VCaP (cell line): ENCODE data around the gene AXDND1.
"Not testable (repeated sequence)": the region's sequence is repeated elsewhere in the genome, so short reads cannot be mapped to it uniquely, and the experiment has no call there.

Experiments
- H3K27ac ChIP-seq: fragments of 450-650 bp; 2 replicates; pipeline ENCODE4 v1.5.1; 2017
- TF ChIP-seq, protein P1 (sequence below): fragments of 450-650 bp; conservative IDR thresholded peaks from 2 replicates; pipeline ENCODE4 v1.5.1; 2017; ENCODE audit warnings: mild to moderate bottlenecking, moderate library complexity

Gene AXDND1

DNA sequence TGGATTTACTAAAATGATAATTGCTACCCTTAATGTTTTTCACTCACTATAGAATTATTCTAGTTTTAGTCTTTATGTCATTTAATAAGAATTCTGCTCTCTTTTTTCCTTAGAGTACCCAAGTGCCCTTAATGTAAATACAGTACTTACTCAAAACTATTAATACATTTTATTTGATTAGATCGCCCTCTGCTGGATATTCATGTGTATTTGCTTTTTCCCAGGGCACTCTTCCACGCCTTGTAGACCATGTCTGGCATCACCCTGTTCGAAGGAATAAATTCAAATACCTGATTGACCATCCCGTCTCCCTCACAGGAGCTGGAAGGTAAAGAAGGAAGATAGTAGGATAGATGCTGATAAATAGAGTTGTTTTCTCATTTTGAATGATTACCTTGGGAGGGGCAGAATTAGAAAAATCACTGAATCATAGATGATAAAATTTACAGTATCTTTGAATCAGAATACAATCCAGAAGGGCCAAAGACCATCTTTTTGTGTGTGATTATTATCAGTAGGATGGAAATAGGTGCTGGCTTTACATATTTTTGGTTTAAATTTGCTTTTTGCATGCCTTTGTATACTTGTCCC is 4.1 kb downstream of the AXDND1 start:
- H3K27ac ChIP-seq = no peak overlapping the region
- TF ChIP-seq, protein P1, sequence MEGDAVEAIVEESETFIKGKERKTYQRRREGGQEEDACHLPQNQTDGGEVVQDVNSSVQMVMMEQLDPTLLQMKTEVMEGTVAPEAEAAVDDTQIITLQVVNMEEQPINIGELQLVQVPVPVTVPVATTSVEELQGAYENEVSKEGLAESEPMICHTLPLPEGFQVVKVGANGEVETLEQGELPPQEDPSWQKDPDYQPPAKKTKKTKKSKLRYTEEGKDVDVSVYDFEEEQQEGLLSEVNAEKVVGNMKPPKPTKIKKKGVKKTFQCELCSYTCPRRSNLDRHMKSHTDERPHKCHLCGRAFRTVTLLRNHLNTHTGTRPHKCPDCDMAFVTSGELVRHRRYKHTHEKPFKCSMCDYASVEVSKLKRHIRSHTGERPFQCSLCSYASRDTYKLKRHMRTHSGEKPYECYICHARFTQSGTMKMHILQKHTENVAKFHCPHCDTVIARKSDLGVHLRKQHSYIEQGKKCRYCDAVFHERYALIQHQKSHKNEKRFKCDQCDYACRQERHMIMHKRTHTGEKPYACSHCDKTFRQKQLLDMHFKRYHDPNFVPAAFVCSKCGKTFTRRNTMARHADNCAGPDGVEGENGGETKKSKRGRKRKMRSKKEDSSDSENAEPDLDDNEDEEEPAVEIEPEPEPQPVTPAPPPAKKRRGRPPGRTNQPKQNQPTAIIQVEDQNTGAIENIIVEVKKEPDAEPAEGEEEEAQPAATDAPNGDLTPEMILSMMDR = peak; percentile 76

DNA sequence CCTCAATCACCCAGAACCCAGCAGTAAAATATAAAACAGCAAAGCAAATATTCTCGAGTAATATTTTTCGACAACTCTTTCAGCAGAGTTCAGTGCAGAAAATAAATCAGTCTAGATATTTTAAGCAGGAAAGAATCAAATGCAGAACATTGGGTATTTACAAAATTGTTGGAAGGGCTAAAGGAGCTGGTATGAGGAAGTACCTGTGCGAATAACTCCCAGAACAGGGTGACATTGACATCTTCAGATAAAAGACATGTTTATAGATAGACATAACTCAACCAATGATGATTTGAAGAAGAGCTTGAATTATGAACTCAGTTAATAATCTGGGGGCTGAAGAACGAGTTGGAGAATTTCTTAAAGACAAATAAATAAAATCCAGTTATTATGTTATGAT is 6.4 kb downstream of the AXDND1 start:
- H3K27ac ChIP-seq = no peak overlapping the region
- TF ChIP-seq, protein P1 = no peak

DNA sequence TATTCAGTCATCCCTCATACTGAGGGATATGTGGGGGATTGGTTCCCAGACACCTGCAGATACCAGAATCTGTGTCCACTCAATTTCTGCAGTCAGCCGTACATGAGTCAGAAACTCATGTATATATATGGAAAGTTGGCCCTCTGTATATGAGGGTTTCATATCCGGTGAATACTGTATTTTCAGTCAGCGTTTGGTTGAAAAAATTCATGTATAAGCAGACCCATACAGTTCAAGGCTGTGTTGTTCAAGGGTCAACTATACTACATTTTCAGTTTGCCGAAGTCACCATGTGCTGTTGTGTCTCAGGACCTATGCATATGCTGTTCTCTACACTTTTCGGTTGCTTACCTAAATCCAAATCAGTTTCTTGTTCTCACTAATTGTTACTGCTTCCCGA is 10.5 kb downstream of the AXDND1 start:
- no peak overlapping the region for H3K27ac ChIP-seq
- TF ChIP-seq, protein P1 = no peak

DNA sequence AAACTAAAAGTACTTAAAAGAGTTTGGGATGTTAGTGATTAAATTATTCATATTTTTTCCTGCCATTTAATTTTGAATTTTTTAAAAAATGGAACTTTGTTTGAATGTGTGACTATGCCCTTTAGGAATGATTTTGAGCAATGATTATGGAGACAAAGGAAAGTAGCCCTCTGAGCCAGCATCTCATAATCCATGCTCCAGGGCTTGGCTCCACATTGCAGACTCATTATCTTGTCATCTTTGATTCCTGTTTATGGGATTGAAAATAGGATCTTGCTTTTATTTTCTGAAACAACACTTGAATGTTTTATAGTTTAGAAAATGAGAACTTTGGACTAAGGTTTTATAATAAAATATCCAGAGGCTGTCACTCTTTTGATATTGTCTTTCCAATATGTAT is 14.5 kb downstream of the AXDND1 start:
- TF ChIP-seq, protein P1 = no peak
- no peak overlapping the region for H3K27ac ChIP-seq

DNA sequence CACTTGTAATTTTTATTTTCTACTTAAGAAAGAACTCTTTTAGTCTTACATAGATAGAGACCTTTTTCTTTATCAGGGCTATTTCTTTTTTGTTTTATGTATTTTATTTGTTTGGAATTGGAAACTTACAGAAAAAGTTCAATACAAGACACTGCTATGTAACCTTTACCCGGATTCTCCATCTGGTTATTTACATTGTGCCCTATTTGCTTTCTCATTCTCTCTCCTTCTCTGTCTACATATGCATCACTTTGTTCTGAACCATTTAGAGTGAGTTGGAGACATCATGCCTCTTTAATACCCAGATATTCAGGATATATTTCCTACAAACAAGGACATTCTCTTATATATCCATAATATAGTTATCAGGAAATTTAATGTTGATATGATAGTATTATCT is 18.3 kb downstream of the AXDND1 start:
- TF ChIP-seq, protein P1 = no peak

DNA sequence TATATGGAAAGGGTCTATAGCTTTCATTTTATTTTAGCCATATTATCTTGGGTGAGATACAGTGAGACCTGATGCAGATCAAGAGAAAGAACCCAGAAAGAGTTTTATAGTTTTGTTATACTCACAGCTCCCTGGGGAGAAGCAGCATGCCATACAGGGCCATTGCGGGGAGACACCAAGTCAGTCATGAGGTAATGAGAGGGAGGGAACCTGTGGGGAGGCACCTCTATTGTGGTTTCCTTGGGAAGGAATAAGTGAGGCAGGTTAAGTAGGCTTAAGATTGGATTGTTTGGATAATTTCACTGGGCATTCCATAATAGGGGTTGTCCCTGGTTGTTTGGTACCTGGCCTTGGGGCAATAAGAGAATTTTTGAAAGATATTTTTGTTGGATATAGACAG is 19.7 kb downstream of the AXDND1 start:
- no peak overlapping the region for H3K27ac ChIP-seq
- TF ChIP-seq, protein P1 = no peak

More for the DNA sequence above, 18.3 kb downstream of the AXDND1 start:
- no peak overlapping the region for H3K27ac ChIP-seq

DNA sequence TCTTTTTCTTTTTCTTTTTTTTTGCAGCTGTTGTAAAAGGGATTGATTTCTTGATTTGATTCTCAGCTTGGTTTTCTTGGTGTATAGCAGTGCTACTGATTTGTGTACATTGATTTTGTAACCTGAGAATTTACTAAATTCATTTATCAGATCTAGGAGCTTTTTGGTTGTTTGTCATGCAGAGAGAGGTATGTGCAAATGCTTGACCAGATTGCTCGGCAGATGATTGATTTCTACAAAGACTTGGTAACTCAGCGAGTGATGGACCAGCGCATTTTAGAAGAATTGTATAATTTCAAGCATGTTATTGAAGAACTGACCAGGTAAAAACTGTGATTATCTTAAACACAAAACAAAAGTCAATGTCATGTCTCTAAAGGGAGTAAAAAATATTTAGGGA is 27.9 kb downstream of the AXDND1 start:
- H3K27ac ChIP-seq = no peak overlapping the region
- TF ChIP-seq, protein P1 = no peak

DNA sequence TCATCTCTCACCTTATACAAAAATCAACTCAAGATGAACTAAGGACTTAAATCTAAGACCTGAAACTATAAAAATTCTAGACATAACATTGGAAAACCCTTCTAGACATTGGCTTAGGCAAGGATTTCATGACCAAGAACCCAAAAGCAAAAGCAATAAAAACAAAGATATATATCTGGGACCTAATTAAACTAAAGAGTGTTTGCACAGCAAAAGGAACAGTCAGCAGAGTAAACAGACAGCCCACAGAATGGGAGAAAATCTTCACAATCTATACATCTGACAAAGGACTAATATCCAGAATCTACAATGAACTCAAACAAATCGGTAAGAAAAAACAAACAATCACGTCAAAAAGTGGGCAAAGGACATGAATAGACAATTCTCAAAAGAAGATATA is 33.6 kb downstream of the AXDND1 start:
- H3K27ac ChIP-seq = peak overlapping the region; percentile 19; the same call in 1 of the 2 replicates

DNA sequence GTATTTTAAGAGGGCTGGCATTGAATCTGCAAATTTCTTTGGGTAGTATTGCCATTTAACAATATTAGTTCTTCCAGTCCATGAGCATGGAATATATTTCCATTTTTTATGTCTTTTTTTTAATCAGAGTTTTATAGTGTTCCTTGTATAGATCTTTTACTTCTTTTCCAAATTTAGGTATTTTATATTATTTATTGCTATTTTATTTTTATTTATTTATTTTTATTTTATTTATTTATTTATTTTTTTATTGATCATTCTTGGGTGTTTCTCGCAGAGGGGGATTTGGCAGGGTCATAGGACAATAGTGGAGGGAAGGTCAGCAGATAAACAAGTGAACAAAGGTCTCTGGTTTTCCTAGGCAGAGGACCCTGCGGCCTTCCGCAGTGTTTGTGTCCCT is 52.0 kb downstream of the AXDND1 start:
- H3K27ac ChIP-seq = peak overlapping the region; percentile 19; the same call in 1 of the 2 replicates

DNA sequence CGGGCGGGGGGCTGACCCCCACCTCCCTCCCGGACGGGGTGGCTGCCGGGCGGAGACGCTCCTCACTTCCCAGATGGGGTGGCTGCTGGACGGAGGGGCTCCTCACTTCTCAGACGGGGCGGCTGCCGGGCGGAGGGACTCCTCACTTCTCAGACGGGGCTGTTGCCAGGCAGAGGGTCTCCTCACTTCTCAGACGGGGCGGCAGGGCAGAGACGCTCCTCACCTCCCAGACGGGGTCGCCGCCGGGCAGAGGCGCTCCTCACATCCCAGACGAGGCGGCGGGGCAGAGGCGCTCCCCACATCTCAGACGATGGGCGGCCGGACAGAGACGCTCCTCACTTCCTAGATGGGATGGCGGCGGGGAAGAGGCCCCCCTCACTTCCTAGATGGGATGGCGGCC is 52.9 kb downstream of the AXDND1 start:
- not testable (repeated sequence) for H3K27ac ChIP-seq
